Natural killer cell (primary cell): Measurements from ENCODE around the gene MALL. TPM values are rescaled to one million over a fixed set of nuclear protein-coding genes. Genes with fewer than 3 reads are reported as not detected.

ENCODE experiments used
- ATAC-seq, 3 donors: fragments of 150-1000 bp in 2 of 3; fragments of 200-7000 bp in 1 of 3; cut with Tn5 transposase; 1 replicate in 1 of 3; 2 replicates in 2 of 3; pipeline ENCODE4 v1.10.0; 2021; ENCODE audit warnings: mild to moderate bottlenecking in 2 of 3, moderate library complexity in 2 of 3
- DNase-seq, 2 donors: peaks; one replicate each; pipeline versions ENCODE4 v3.0.0 to v3.0.0-alpha.2; 2013 to 2021; ENCODE audit warnings: mixed read lengths in 1 of 2
- H3K27ac ChIP-seq: one replicate; pipeline ENCODE4 v1.5.1; 2013; ENCODE audit warnings: mild to moderate bottlenecking, low read length
- H3K27me3 ChIP-seq: one replicate; pipeline ENCODE4 v1.6.1; 2013; ENCODE audit warnings: low read length; ENCODE audit not compliant: control insufficient read depth, insufficient read depth
- H3K36me3 ChIP-seq: one replicate; pipeline ENCODE4 v1.6.1; 2013; ENCODE audit warnings: low read length; ENCODE audit not compliant: control insufficient read depth, insufficient read depth
- H3K4me1 ChIP-seq: one replicate; pipeline ENCODE4 v1.6.1; 2013; ENCODE audit warnings: low read length; ENCODE audit not compliant: control insufficient read depth, insufficient read depth
- H3K4me3 ChIP-seq: one replicate; pipeline ENCODE4 v1.5.1; 2013; ENCODE audit warnings: low read length
- H3K9me3 ChIP-seq: one replicate; pipeline ENCODE4 v1.6.1; 2013; ENCODE audit warnings: low read length; ENCODE audit not compliant: control insufficient read depth, insufficient read depth
- H3K27ac Mint-ChIP-seq, 2 donors: one replicate each; pipeline ENCODE4 v1.8.0; 2022; ENCODE audit warnings: mild to moderate bottlenecking in 2 of 2, mixed read lengths in 2 of 2, moderate library complexity in 1 of 2
- H3K27me3 Mint-ChIP-seq, 2 donors: one replicate each; pipeline ENCODE4 v1.8.0; 2022; ENCODE audit warnings: low read depth in 2 of 2, mixed read lengths in 2 of 2
- H3K36me3 Mint-ChIP-seq: one replicate; pipeline ENCODE4 v1.8.0; 2022; ENCODE audit warnings: mixed read lengths
- H3K4me1 Mint-ChIP-seq, 2 donors: one replicate each; pipeline ENCODE4 v1.8.0; 2022; ENCODE audit warnings: mixed read lengths in 2 of 2
- H3K4me3 Mint-ChIP-seq: one replicate; pipeline ENCODE4 v1.8.0; 2022; ENCODE audit warnings: mild to moderate bottlenecking, moderate library complexity, mixed read lengths
- H3K9me3 Mint-ChIP-seq, 2 donors: one replicate each; pipeline ENCODE4 v1.8.0; 2022; ENCODE audit warnings: mixed read lengths in 2 of 2
- WGBS: methylation state at CpG from one replicate; pipeline ENCODE4 v1.1.7; 2013; ENCODE audit warnings: missing lambda C conversion rate; ENCODE audit not compliant: insufficient coverage; 5-methylcytosine and 5-hydroxymethylcytosine counted together
- intact Hi-C: fragments of 100-400 bp; cut with micrococcal nuclease; formaldehyde crosslinking; loops from one replicate; pipeline ENCODE4 v1.14.2; 2022
- total RNA-seq, 4 donors: library from RNA; stranded (reverse); fragments of 120-200 nt in 1 of 4; gene quantifications; one replicate each; pipeline versions ENCODE4 v1.2.3 to v1.2.4, GENCODE V29; 2013 to 2022
- TF ChIP-seq, protein P1 (sequence below): fragments of 200-600 bp; IDR thresholded peaks from one replicate; pipeline ENCODE4 v1.8.0; 2022; ENCODE audit warnings: antibody characterized with exemption

MALL gene
- total RNA-seq, 3 donors from 2014 or later (not counting 1 experiment from before 2014, with no cell fraction given), result not detected

DNA sequence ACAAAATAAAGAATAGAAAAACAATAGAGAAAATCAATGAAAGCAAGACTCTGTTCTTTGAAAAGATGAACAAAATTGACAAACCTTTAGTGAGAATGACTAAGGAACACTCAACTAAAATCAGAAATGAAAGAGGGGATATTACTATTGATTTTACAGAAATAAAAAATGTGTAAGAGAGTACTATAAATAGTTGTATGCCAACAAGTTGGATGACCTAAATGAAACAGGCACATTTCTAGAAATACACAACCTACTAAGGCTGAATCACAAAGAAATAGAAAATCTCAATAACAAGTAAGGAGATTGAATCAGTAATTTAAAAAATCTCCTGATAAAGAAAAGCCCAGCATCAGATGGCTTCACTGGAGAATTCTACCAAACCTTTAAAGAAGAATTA, 18.4 kb upstream of the MALL start:
- Histone ChIP-seq H3K27me3 (no peaks in the 10 kb centered on the region), H3K9me3 (no peaks in the 10 kb centered on the region), H3K4me1 (no peaks in the 10 kb centered on the region), H3K36me3 (no peaks in the 10 kb centered on the region), H3K4me3 (no peak overlapping the region), H3K27ac (no peak overlapping the region)
- Mint-ChIP-seq H3K27ac (no peak overlapping the region), H3K27me3 (peaks cover 6 to 12% of the 10 kb centered on the region in 2 donors), H3K36me3 (peaks cover 9% of the 10 kb centered on the region), H3K9me3 (peaks cover 6 to 12% of the 10 kb centered on the region in 2 donors), H3K4me1 (no peaks in the 10 kb centered on the region), H3K4me3 (no peak overlapping the region)
- ATAC-seq (no peak), DNase-seq (no peak)
- TF ChIP-seq, protein P1, sequence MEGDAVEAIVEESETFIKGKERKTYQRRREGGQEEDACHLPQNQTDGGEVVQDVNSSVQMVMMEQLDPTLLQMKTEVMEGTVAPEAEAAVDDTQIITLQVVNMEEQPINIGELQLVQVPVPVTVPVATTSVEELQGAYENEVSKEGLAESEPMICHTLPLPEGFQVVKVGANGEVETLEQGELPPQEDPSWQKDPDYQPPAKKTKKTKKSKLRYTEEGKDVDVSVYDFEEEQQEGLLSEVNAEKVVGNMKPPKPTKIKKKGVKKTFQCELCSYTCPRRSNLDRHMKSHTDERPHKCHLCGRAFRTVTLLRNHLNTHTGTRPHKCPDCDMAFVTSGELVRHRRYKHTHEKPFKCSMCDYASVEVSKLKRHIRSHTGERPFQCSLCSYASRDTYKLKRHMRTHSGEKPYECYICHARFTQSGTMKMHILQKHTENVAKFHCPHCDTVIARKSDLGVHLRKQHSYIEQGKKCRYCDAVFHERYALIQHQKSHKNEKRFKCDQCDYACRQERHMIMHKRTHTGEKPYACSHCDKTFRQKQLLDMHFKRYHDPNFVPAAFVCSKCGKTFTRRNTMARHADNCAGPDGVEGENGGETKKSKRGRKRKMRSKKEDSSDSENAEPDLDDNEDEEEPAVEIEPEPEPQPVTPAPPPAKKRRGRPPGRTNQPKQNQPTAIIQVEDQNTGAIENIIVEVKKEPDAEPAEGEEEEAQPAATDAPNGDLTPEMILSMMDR, result no peak
- intact Hi-C loops, result no loop called here

DNA sequence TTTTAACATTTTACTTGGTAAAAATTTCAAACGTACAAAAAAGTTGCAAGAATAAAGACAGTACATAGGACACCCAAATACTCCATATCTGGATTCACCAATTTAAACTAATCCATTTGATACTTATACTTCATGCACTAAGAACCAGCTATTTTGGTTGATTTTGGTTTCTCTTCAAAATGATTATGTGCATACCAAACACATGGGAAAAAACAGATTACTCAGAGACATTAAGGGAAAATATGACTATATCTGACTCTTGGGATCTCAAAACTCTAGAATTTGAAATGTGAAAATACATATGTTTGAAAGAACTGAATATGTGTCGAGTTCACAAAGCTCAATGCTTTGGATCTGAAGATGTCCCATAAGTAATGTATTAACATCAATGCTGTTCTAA, 15.5 kb upstream of the MALL start:
- Mint-ChIP-seq H3K27me3 (peaks cover 6 to 19% of the 10 kb centered on the region in 2 donors), H3K9me3 (peaks cover 6 to 12% of the 10 kb centered on the region in 2 donors), H3K36me3 (peaks cover 9% of the 10 kb centered on the region), H3K27ac (no peak overlapping the region), H3K4me3 (no peak overlapping the region), H3K4me1 (no peaks in the 10 kb centered on the region)
- WGBS, result 86% methylated on average over 1 of the region's 2 CpGs
- Histone ChIP-seq H3K27me3 (no peaks in the 10 kb centered on the region), H3K9me3 (no peaks in the 10 kb centered on the region), H3K27ac (no peak overlapping the region), H3K4me1 (no peaks in the 10 kb centered on the region), H3K36me3 (no peaks in the 10 kb centered on the region), H3K4me3 (no peak overlapping the region)
- intact Hi-C loops, result no loop called here
- no peak for ATAC-seq
- DNase-seq, result no peak
- TF ChIP-seq, protein P1, result no peak

DNA sequence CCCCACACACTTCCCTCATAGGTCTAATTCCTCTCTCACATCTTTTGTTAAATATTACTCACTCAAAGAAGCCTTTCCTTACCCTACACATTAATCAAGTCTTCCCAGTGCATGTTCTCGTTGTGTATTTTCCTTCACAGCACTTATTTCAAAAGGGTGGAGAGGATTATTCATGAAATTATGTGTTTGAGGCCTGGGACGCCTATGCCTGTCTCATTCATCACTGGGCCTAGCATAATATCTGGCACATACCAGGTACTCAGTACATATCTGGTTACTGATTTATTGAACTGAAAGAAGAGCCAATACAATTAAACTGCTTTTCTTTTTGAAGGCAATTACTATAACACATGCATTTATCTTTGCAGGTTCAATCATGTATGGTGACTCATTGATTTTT, 15.1 kb upstream of the MALL start:
- no peaks in the 10 kb centered on the region for H3K4me1 Mint-ChIP-seq

GRCh38 chr2:110126906-110127305, 11.3 kb upstream of the MALL start:
- H3K36me3 Mint-ChIP-seq, result no peaks in the 10 kb centered on the region
- no peak for DNase-seq
- no peak overlapping the region for H3K4me3 ChIP-seq
- H3K9me3 Mint-ChIP-seq, result no peaks in the 10 kb centered on the region
- 86% methylated on average over 2 of the region's 2 CpGs for WGBS
- H3K4me3 Mint-ChIP-seq, result no peak overlapping the region
- no peaks in the 10 kb centered on the region for H3K27me3 ChIP-seq
- H3K27me3 Mint-ChIP-seq, result peaks cover 3 to 7% of the 10 kb centered on the region in 2 donors
- no peaks in the 10 kb centered on the region for H3K4me1 Mint-ChIP-seq
- H3K4me1 ChIP-seq, result no peaks in the 10 kb centered on the region
- ATAC-seq, result no peak
- no peaks in the 10 kb centered on the region for H3K9me3 ChIP-seq
- H3K36me3 ChIP-seq, result no peaks in the 10 kb centered on the region
- TF ChIP-seq, protein P1, result no peak
- no peak overlapping the region for H3K27ac Mint-ChIP-seq
- no peak overlapping the region for H3K27ac ChIP-seq
- intact Hi-C loops, result no loop called here

More for the DNA sequence above, 15.1 kb upstream of the MALL start:
- DNase-seq (no peak), ATAC-seq (no peak)
- Histone ChIP-seq H3K27ac (no peak overlapping the region), H3K9me3 (no peaks in the 10 kb centered on the region), H3K4me3 (no peak overlapping the region), H3K27me3 (no peaks in the 10 kb centered on the region), H3K36me3 (no peaks in the 10 kb centered on the region), H3K4me1 (no peaks in the 10 kb centered on the region)
- Mint-ChIP-seq H3K27me3 (peaks cover 6 to 19% of the 10 kb centered on the region in 2 donors), H3K27ac (no peak overlapping the region), H3K9me3 (peaks cover 6 to 12% of the 10 kb centered on the region in 2 donors), H3K4me3 (no peak overlapping the region), H3K36me3 (peaks cover 9% of the 10 kb centered on the region)
- intact Hi-C loops, result no loop called here
- TF ChIP-seq, protein P1, result no peak
- 80% methylated on average over 1 of the region's 2 CpGs for WGBS
